Measurements from ENCODE around the gene TAAR2.

Gene TAAR2, protein sequence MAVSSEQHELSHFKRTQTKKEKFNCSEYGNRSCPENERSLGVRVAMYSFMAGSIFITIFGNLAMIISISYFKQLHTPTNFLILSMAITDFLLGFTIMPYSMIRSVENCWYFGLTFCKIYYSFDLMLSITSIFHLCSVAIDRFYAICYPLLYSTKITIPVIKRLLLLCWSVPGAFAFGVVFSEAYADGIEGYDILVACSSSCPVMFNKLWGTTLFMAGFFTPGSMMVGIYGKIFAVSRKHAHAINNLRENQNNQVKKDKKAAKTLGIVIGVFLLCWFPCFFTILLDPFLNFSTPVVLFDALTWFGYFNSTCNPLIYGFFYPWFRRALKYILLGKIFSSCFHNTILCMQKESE

DNA sequence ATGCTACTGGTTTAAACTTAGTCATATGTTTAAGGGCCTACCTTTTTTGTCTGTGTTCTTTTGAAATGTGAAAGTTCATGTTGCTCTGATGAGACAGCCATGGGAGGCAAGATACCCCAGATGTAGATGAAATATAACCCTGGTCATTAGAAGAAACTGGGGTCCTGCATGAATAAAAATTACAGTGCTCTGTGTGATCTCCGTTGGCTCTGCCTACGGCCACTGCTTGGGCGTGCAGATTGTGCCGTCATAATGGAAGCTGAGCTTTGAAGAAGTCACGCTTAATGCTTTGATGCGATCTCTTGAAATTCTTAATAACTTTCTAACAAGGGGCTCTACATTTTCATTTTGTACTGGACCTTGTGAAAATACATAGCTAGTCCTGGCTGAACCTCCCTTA lies at the start of gene TAAR2:
TAAR2 (minus strand) TSS at position 101 of the 400 bp plus-strand sequence; CDS start at position 101, 0 bp downstream.
- no peaks in the 10 kb centered on the region for H3K36me3 ChIP-seq (ENCODE audit: insufficient read depth, low read length)
- H3K9me3 ChIP-seq (ENCODE audit: low read depth, low read length) = no peaks in the 10 kb centered on the region
- no peak for DNase-seq (ENCODE audit: low read depth, low spot score)
- H3K27ac ChIP-seq = no peak within 1 kb of the TSS
- TF ChIP-seq POLR2AphosphoS5 (IDR thresholded peaks at IDR 0.05; ENCODE audit: borderline replicate concordance, low read depth, low read length) (no peak), EZH2 (IDR thresholded peaks at IDR 0.05) (no peak), FOXP2 (optimal IDR thresholded peaks at IDR 0.05; ENCODE audit: control extremely low read depth, extremely low read length, insufficient read depth) (no peak)
- H3K4me3 ChIP-seq = no peak within 1 kb of the TSS
- H3K9ac ChIP-seq (ENCODE audit: insufficient read length) = no peak within 1 kb of the TSS

DNA sequence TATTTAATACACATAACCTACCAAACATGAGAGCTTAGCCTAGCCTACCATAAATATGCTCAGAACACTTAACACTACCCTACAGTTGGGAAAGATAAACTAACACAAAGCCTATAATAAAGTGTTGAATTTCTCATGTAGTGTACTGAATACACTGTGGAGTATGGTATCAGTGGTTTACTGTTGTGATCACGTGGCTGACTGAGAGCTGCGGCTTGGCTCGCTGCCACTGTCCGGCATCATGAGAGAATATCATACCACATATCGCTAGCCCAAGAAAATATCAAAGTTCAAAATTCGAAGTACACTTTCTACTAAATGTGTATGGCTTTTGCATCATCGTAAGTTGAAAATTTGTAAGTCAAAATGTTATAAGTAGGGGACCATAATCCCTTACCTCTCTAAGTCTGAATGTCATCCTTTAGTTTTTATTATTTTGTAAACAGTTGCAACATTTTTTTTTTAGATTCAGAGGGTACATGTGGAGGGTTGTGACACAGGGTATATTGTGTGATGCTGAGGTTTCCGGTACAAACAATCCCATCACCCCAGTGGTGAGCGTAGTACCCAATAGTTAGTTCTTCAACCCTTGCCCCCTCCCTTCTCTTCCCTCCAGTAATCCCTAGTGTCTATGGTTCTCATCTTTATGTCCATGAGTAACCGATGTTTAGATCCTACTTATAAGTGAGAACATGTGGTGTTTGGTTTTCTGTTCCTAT lies 49.5 kb upstream of the TAAR2 start:
- no peak overlapping the region for H3K4me3 ChIP-seq
- H3K9ac ChIP-seq (ENCODE audit: insufficient read length) = no peak overlapping the region
- no peaks in the 10 kb centered on the region for H3K9me3 ChIP-seq (ENCODE audit: low read depth, low read length)
- no peak for DNase-seq (ENCODE audit: low read depth, low spot score)
- H3K27ac ChIP-seq = no peak overlapping the region
- TF ChIP-seq FOXP2 (optimal IDR thresholded peaks at IDR 0.05; ENCODE audit: control extremely low read depth, extremely low read length, insufficient read depth) = no peak
- TF ChIP-seq EZH2 (IDR thresholded peaks at IDR 0.05) = no peak
- no peak for TF ChIP-seq POLR2AphosphoS5 (IDR thresholded peaks at IDR 0.05; ENCODE audit: borderline replicate concordance, low read depth, low read length)
- H3K36me3 ChIP-seq (ENCODE audit: insufficient read depth, low read length) = no peaks in the 10 kb centered on the region

DNA sequence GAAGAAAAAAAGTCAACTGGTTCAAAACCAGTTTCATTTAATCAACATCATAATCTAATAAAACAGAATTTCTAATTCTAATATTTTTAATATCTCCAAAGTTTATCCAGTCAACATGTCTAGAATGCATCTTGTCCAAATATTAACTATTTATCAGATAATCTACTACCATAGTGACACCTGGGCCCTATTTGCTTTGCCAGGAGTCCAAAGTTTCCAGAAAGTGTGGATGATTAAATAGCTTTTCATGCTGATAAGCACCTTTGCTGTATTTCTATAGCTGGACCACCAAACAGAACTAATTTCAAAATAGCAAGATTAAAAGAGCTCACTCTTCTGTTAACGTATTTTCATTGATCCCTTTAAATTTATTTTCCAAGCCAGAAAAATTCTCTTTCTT lies 47.2 kb upstream of the TAAR2 start:
- no peaks in the 10 kb centered on the region for H3K9me3 ChIP-seq (ENCODE audit: low read depth, low read length)
- H3K4me3 ChIP-seq = no peak overlapping the region
- H3K36me3 ChIP-seq (ENCODE audit: insufficient read depth, low read length) = no peaks in the 10 kb centered on the region
- TF ChIP-seq FOXP2 (optimal IDR thresholded peaks at IDR 0.05; ENCODE audit: control extremely low read depth, extremely low read length, insufficient read depth) = no peak
- TF ChIP-seq EZH2 (IDR thresholded peaks at IDR 0.05) = no peak
- no peak for TF ChIP-seq POLR2AphosphoS5 (IDR thresholded peaks at IDR 0.05; ENCODE audit: borderline replicate concordance, low read depth, low read length)
- H3K9ac ChIP-seq (ENCODE audit: insufficient read length) = no peak overlapping the region
- no peak for DNase-seq (ENCODE audit: low read depth, low spot score)
- H3K27ac ChIP-seq = no peak overlapping the region

DNA sequence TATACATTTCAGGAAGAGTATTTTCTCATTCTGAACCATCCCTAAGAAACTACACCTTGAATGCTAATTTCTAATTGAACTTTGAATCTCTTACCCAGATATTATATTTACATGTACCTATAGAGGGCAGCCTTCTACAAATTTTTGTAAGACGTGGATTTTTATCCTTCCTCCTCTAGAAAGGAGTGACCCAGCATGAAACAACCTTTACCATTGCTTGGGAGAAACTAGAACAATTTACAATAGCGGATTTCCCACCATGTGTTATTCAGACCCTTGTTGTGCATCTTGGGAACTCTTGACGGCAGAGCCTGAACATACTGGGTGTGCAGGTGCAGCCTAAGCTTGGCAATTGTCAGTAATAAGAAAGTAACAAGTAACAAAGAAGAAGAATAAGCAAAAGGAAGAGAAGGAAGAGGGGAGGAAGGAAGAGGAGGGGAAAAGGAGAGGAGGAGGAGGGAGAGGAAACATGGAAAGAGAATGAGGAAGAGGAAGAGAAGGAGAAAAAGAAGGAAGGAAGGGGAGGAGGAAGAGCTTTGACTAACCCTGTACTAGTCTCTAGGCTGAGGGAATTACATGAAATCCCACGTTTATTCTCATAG lies 45.7 kb upstream of the TAAR2 start:
- no peak for DNase-seq (ENCODE audit: low read depth, low spot score)
- Histone ChIP-seq H3K9ac (ENCODE audit: insufficient read length) (no peak overlapping the region), H3K4me3 (peak overlapping the region; percentile 57), H3K9me3 (ENCODE audit: low read depth, low read length) (no peaks in the 10 kb centered on the region), H3K27ac (no peak overlapping the region), H3K36me3 (ENCODE audit: insufficient read depth, low read length) (no peaks in the 10 kb centered on the region)
- TF ChIP-seq POLR2AphosphoS5 (IDR thresholded peaks at IDR 0.05; ENCODE audit: borderline replicate concordance, low read depth, low read length) (no peak), FOXP2 (optimal IDR thresholded peaks at IDR 0.05; ENCODE audit: control extremely low read depth, extremely low read length, insufficient read depth) (no peak), EZH2 (IDR thresholded peaks at IDR 0.05) (no peak)

DNA sequence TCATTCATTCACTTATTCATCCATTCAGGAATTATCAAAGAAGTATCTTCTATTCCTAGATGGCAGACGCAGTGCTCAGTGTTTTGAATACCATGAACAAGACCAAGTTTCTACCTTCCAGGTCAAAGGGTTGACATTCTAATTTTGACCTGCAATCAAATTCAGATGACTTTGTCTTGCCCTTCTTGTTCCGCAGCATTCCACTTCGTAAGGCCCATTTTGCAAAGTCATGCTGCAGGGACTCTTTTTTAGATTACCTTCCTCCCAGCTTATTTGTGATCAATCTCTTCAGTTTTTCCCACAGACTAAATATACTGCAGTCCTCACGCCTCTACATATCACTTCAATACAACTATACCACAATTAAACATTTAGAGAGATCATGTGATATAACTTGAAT lies 42.0 kb upstream of the TAAR2 start:
- TF ChIP-seq POLR2AphosphoS5 (IDR thresholded peaks at IDR 0.05; ENCODE audit: borderline replicate concordance, low read depth, low read length) (no peak), EZH2 (IDR thresholded peaks at IDR 0.05) (no peak), FOXP2 (optimal IDR thresholded peaks at IDR 0.05; ENCODE audit: control extremely low read depth, extremely low read length, insufficient read depth) (no peak)
- Histone ChIP-seq H3K9me3 (ENCODE audit: low read depth, low read length) (no peaks in the 10 kb centered on the region), H3K9ac (ENCODE audit: insufficient read length) (no peak overlapping the region), H3K4me3 (no peak overlapping the region), H3K27ac (no peak overlapping the region), H3K36me3 (ENCODE audit: insufficient read depth, low read length) (no peaks in the 10 kb centered on the region)
- DNase-seq (ENCODE audit: low read depth, low spot score) = no peak

DNA sequence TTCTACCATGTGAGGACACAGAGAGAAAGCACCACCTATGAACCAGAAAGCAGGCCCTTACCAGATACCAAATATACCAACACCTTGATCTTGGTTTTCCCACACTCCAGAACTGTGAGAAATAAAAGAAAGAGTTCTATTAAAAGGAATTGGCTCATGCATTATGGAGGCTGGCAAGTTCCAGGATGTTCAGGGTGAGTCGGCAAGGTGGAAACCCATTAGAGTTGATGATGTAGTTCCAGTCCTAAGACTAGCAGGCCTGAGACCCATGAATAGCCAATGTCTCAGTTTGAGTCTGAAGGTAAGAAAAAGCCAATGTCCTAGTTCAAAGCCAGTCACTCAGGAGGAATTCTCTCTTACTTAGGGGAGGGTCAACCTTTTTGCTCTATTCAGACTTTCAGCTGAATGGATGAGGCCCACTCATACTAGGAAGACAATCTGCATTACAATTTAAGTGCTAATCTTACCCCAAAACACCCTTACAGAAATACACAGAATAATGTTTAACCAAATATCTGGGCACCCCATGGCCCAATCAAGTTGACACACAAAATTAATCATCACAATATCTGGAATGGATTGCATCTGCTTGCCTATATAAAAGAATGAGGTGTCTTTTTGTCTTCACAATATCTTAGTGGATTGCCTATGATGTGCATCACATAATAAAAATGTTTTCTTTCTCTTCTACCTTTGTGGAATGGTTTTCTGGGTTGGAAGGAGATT lies 40.4 kb upstream of the TAAR2 start:
- no peak overlapping the region for H3K27ac ChIP-seq
- H3K9me3 ChIP-seq (ENCODE audit: low read depth, low read length) = no peaks in the 10 kb centered on the region
- TF ChIP-seq POLR2AphosphoS5 (IDR thresholded peaks at IDR 0.05; ENCODE audit: borderline replicate concordance, low read depth, low read length) = no peak
- TF ChIP-seq EZH2 (IDR thresholded peaks at IDR 0.05) = no peak
- no peak for TF ChIP-seq FOXP2 (optimal IDR thresholded peaks at IDR 0.05; ENCODE audit: control extremely low read depth, extremely low read length, insufficient read depth)
- no peak overlapping the region for H3K4me3 ChIP-seq
- no peaks in the 10 kb centered on the region for H3K36me3 ChIP-seq (ENCODE audit: insufficient read depth, low read length)
- H3K9ac ChIP-seq (ENCODE audit: insufficient read length) = no peak overlapping the region
- no peak for DNase-seq (ENCODE audit: low read depth, low spot score)

DNA sequence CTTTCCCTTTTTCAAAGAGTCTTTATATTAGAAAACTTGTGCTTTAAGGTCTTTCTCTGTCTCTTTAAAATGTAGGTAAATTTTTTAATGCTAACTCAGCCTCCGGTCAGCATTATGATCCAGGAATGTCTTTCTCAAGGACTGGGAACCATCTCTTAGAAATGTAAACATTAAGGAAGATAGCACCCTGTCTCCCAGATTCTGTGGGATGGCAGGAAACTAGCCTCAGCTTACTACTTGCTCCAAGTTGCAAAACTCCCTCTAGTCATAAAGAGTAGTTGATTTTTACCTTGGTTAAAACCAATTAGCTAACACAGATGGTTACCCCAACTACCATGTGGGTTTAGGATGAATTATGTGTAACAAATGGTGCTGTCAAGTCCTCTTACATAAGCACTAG lies 39.6 kb upstream of the TAAR2 start:
- no peak overlapping the region for H3K9ac ChIP-seq (ENCODE audit: insufficient read length)
- no peaks in the 10 kb centered on the region for H3K36me3 ChIP-seq (ENCODE audit: insufficient read depth, low read length)
- H3K4me3 ChIP-seq = no peak overlapping the region
- TF ChIP-seq FOXP2 (optimal IDR thresholded peaks at IDR 0.05; ENCODE audit: control extremely low read depth, extremely low read length, insufficient read depth) = no peak
- no peak for TF ChIP-seq POLR2AphosphoS5 (IDR thresholded peaks at IDR 0.05; ENCODE audit: borderline replicate concordance, low read depth, low read length)
- TF ChIP-seq EZH2 (IDR thresholded peaks at IDR 0.05) = no peak
- no peaks in the 10 kb centered on the region for H3K9me3 ChIP-seq (ENCODE audit: low read depth, low read length)
- no peak overlapping the region for H3K27ac ChIP-seq
- DNase-seq (ENCODE audit: low read depth, low spot score) = no peak

DNA sequence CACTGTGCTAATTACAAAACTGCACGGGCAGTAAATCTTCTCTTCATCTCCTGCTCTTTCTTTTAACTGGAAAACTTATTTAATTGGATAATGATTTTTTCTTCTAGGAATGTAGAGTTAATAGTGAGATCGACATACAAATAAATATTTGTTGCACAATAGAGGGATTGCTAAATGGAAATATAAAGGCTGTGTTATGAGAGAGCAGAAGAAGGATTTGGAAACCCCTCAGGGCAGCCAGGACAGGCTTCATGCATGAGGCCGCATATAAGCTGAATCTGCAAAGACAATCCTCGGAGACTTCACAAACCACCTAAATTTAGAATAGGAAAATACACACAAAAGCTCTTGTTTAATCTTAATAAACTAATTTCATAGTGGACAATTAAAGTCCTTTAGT lies 37.8 kb upstream of the TAAR2 start:
- Histone ChIP-seq H3K27ac (no peak overlapping the region), H3K9me3 (ENCODE audit: low read depth, low read length) (no peaks in the 10 kb centered on the region), H3K36me3 (ENCODE audit: insufficient read depth, low read length) (no peaks in the 10 kb centered on the region), H3K4me3 (no peak overlapping the region), H3K9ac (ENCODE audit: insufficient read length) (no peak overlapping the region)
- no peak for TF ChIP-seq EZH2 (IDR thresholded peaks at IDR 0.05)
- TF ChIP-seq POLR2AphosphoS5 (IDR thresholded peaks at IDR 0.05; ENCODE audit: borderline replicate concordance, low read depth, low read length) = no peak
- no peak for TF ChIP-seq FOXP2 (optimal IDR thresholded peaks at IDR 0.05; ENCODE audit: control extremely low read depth, extremely low read length, insufficient read depth)
- DNase-seq (ENCODE audit: low read depth, low spot score) = no peak

Data from SK-N-MC (cell line).